IMR-90 (cell line): ENCODE data around the gene CARD19. TPM values are rescaled to one million over a fixed set of nuclear protein-coding genes. Genes with fewer than 3 reads are reported as not detected.

Experiments used
- ATAC-seq: fragments of 200-7000 bp; cut with Tn5 transposase; 2 replicates; pipeline ENCODE4 v1.9.1; 2020; ENCODE audit warnings: low read depth, mild to moderate bottlenecking, moderate library complexity
- BruUV-seq: library from RNA; stranded (reverse); fragments of 400-500 nt; replicated peaks from 2 replicates; lab custom pipeline; 2021; lab: Mats Ljungman, UMichigan
- CTCF ChIA-PET: fragments of 300-600 bp; formaldehyde crosslinking; extraction: SDS; loops from one replicate; lab custom pipeline; 2021; ENCODE audit warnings: antibody characterized with exemption; lab: Yijun Ruan, JAX
- POLR2A ChIA-PET: fragments of 300-600 bp; sonication (Branson Sonifier 250); formaldehyde crosslinking; loops from one replicate; lab custom pipeline; 2022; ENCODE audit warnings: antibody characterized with exemption; ENCODE audit not compliant: unreplicated experiment; lab: Charles Lee
- DNase-seq: peaks from one replicate; pipeline ENCODE4 v3.0.0; 2013
- H2AFZ ChIP-seq: replicated peaks from 2 replicates; pipeline ENCODE3; 2013; ENCODE audit warnings: low read length, mild to moderate bottlenecking; ENCODE audit not compliant: poor library complexity
- H2AK5ac ChIP-seq: 2 replicates; pipeline ENCODE4 v1.6.1; 2013; ENCODE audit warnings: low read depth, low read length, inconsistent platforms
- H2AK9ac ChIP-seq: replicated peaks from 2 replicates; pipeline ENCODE3; 2013; ENCODE audit warnings: mild to moderate bottlenecking, low read depth, low read length, moderate library complexity; ENCODE audit not compliant: poor library complexity
- H2BK120ac ChIP-seq: 2 replicates; pipeline ENCODE4 v1.6.1; 2013; ENCODE audit warnings: low read depth, low read length, inconsistent platforms
- H2BK15ac ChIP-seq: 3 replicates; pipeline ENCODE4 v1.6.1; 2013; ENCODE audit warnings: low read depth, low read length, inconsistent platforms
- H2BK20ac ChIP-seq: 2 replicates; pipeline ENCODE4 v1.6.1; 2013; ENCODE audit warnings: low read depth, mild to moderate bottlenecking, inconsistent platforms, low read length, moderate library complexity
- H2BK5ac ChIP-seq: 2 replicates; pipeline ENCODE4 v1.6.1; 2013; ENCODE audit warnings: mild to moderate bottlenecking, low read depth, low read length, inconsistent platforms; ENCODE audit not compliant: poor library complexity, severe bottlenecking
- H3K14ac ChIP-seq: replicated peaks from 2 replicates; pipeline ENCODE4 v1.6.1; 2013; ENCODE audit warnings: low read depth, low read length, inconsistent platforms
- H3K18ac ChIP-seq: 2 replicates; pipeline ENCODE4 v1.6.1; 2013; ENCODE audit warnings: low read depth, low read length, control low read depth
- H3K23ac ChIP-seq: 2 replicates; pipeline ENCODE4 v1.6.1; 2013; ENCODE audit warnings: low read depth, low read length, inconsistent platforms
- H3K27ac ChIP-seq: 2 replicates; pipeline ENCODE4 v1.5.1; 2013; ENCODE audit warnings: mild to moderate bottlenecking, control low read depth, low read length; ENCODE audit not compliant: insufficient read depth
- H3K27me3 ChIP-seq: 2 replicates; pipeline ENCODE4 v1.6.1; 2013; ENCODE audit warnings: low read length; ENCODE audit not compliant: control insufficient read depth, insufficient read depth
- H3K36me3 ChIP-seq: 2 replicates; pipeline ENCODE4 v1.6.1; 2013; ENCODE audit warnings: low read length, mixed read lengths; ENCODE audit not compliant: control insufficient read depth, insufficient read depth
- H3K4ac ChIP-seq: 2 replicates; pipeline ENCODE4 v1.6.1; 2013; ENCODE audit warnings: low read depth, low read length, inconsistent platforms
- H3K4me1 ChIP-seq: 2 replicates; pipeline ENCODE4 v1.6.1; 2013; ENCODE audit warnings: low read length, mixed read lengths; ENCODE audit not compliant: control insufficient read depth, insufficient read depth
- H3K4me2 ChIP-seq: 2 replicates; pipeline ENCODE4 v1.6.1; 2013; ENCODE audit warnings: low read depth, mild to moderate bottlenecking, control low read depth, low read length, moderate library complexity
- H3K4me3 ChIP-seq: 2 replicates; pipeline ENCODE4 v1.5.1; 2013; ENCODE audit warnings: low read depth, mild to moderate bottlenecking, control low read depth, low read length, moderate library complexity; ENCODE audit not compliant: insufficient read depth
- H3K56ac ChIP-seq: 2 replicates; pipeline ENCODE4 v1.6.1; 2013; ENCODE audit warnings: low read length, inconsistent platforms; ENCODE audit not compliant: insufficient read depth; ENCODE audit errors: extremely low read depth
- H3K79me1 ChIP-seq, 2 experiments: 2 replicates each; pipeline ENCODE4 v1.6.1; 2013; ENCODE audit warnings: low read length in 2 of 2, inconsistent platforms in 1 of 2, low read depth in 1 of 2
- H3K9ac ChIP-seq: 2 replicates; pipeline ENCODE4 v1.6.1; 2013; ENCODE audit warnings: low read depth, low read length, control low read depth
- H3K9me1 ChIP-seq: 2 replicates; pipeline ENCODE4 v1.6.1; 2013; ENCODE audit warnings: low read length, inconsistent platforms; ENCODE audit not compliant: insufficient read depth
- H3K9me3 ChIP-seq: 2 replicates; pipeline ENCODE4 v1.6.1; 2013; ENCODE audit warnings: low read length; ENCODE audit not compliant: control insufficient read depth, insufficient read depth
- H4K20me1 ChIP-seq: 2 replicates; pipeline ENCODE4 v1.6.1; 2013; ENCODE audit warnings: low read length, inconsistent platforms; ENCODE audit not compliant: insufficient read depth
- H4K5ac ChIP-seq: 2 replicates; pipeline ENCODE4 v1.6.1; 2013; ENCODE audit warnings: mild to moderate bottlenecking, low read depth, low read length, control low read depth
- H4K8ac ChIP-seq, 2 experiments: 2 replicates each; pipeline ENCODE4 v1.6.1; 2013; ENCODE audit warnings: low read depth in 2 of 2, low read length in 2 of 2, control low read depth in 1 of 2, inconsistent platforms in 1 of 2
- H4K91ac ChIP-seq: 2 replicates; pipeline ENCODE4 v1.6.1; 2013; ENCODE audit warnings: low read depth, low read length, inconsistent platforms; ENCODE audit not compliant: insufficient read depth
- CHD1 ChIP-seq: IDR thresholded peaks from 2 replicates; pipeline ENCODE4 v1.6.1; 2012; ENCODE audit warnings: low read depth, low read length, improper control_type of control experiment
- ELK1 ChIP-seq: fragments of 150-350 bp; IDR thresholded peaks from 2 replicates; pipeline ENCODE4 v1.6.1; 2016; ENCODE audit warnings: low read depth, mild to moderate bottlenecking, low read length, moderate library complexity, borderline replicate concordance
- FOS ChIP-seq: fragments of 150-350 bp; IDR thresholded peaks from 2 replicates; pipeline ENCODE4 v1.6.1; 2016; ENCODE audit warnings: low read depth, low read length
- MAFK ChIP-seq: IDR thresholded peaks from 2 replicates; pipeline ENCODE4 v1.6.1; 2012; ENCODE audit warnings: low read depth, low read length, improper control_type of control experiment
- MXI1 ChIP-seq: IDR thresholded peaks from 2 replicates; pipeline ENCODE4 v1.6.1; 2012; ENCODE audit warnings: low read depth, mild to moderate bottlenecking, low read length, moderate library complexity, borderline replicate concordance
- NFE2L2 ChIP-seq: fragments of 150-350 bp; IDR thresholded peaks from 2 replicates; pipeline ENCODE4 v1.6.1; 2016; ENCODE audit warnings: low read depth, mild to moderate bottlenecking, low read length
- RAD21 ChIP-seq: IDR thresholded peaks from 2 replicates; pipeline ENCODE4 v1.6.1; 2012; ENCODE audit warnings: low read length, improper control_type of control experiment
- RCOR1 ChIP-seq: IDR thresholded peaks from 2 replicates; pipeline ENCODE4 v1.6.1; 2012; ENCODE audit warnings: mild to moderate bottlenecking, low read length, improper control_type of control experiment; ENCODE audit not compliant: insufficient replicate concordance
- RFX5 ChIP-seq: IDR thresholded peaks from 2 replicates; pipeline ENCODE4 v1.8.0; 2012; ENCODE audit warnings: low read depth, mild to moderate bottlenecking, low read length, moderate library complexity
- SMC3 ChIP-seq: fragments of 150-350 bp; IDR thresholded peaks from 2 replicates; pipeline ENCODE4 v1.6.1; 2016; ENCODE audit warnings: low read depth, mild to moderate bottlenecking, antibody characterized with exemption, low read length, moderate library complexity
- USF2 ChIP-seq: fragments of 150-350 bp; IDR thresholded peaks from 2 replicates; pipeline ENCODE4 v1.6.1; 2017; ENCODE audit warnings: mild to moderate bottlenecking, antibody characterized with exemption, low read length, low read depth
- WGBS, 2 experiments: methylation state at CpG; one replicate each; pipeline versions ENCODE4 v1.1.5 to v1.1.7; 2013; ENCODE audit warnings: missing lambda C conversion rate in 2 of 2; ENCODE audit not compliant: insufficient read length in 1 of 2; ENCODE audit errors: extremely low coverage in 2 of 2; 5-methylcytosine and 5-hydroxymethylcytosine counted together
- dilution Hi-C: fragments of 300-500 bp; cut with HindIII; formaldehyde crosslinking; loops from one replicate; pipeline ENCODE4 v1.14.3; 2018; ENCODE audit warnings: low sequenced_read_pairs; ENCODE audit not compliant: unreplicated experiment
- in situ Hi-C: fragments of 300-500 bp; cut with MboI; formaldehyde crosslinking; loops from 3 replicates; pipeline ENCODE4 v1.14.3; 2019; ENCODE audit warnings: low sequenced_read_pairs, inconsistent platforms, mixed read lengths
- intact Hi-C: fragments of 100-400 bp; cut with micrococcal nuclease; formaldehyde crosslinking; loops from 2 replicates; pipeline ENCODE4 v1.10.0; 2022
- polyA plus RNA-seq, 3 experiments: library from polyadenylated mRNA; depleted of rRNA; stranded (reverse); fragments of >200 nt; gene quantifications; 2 replicates each; pipeline ENCODE4 v1.2.3, GENCODE V29; 2012; ENCODE audit warnings: low replicate concordance in 1 of 3
- total RNA-seq: library from RNA; depleted of rRNA; stranded (reverse); fragments of >200 nt; gene quantifications from 2 replicates; pipeline ENCODE4 v1.2.3, GENCODE V29; 2012

Gene CARD19
- total and polyA plus RNA-seq, 2 of the 4 experiments (the other 2 are of a cell fraction) = 17.4 to 111 TPM

DNA sequence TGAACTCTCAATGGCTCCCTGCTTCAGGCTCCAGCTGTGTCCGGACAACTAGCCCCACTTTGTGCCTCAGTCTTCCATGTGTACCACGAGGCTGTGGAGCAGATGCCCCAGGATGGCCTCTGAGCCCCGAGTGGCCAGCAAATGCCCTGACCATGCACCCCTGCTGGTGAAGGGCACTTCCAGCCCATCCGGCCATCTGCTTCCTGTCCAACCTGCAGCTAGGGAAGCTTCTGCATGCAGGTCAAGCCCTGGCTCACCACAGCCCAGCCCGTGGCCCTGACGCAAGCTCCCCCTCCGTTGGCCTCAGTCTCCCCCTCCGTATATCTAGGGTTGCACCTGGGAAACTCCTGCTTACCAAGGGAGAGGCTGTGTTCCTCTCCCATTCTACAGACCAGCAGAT lies 33.3 kb downstream of the CARD19 start:
- H3K18ac ChIP-seq = no peak overlapping the region
- no peak overlapping the region for H3K4me3 ChIP-seq
- dilution Hi-C loops (no loop called here), in situ Hi-C loops (no loop called here), intact Hi-C loops (no loop called here)
- peaks cover 29% of the 10 kb centered on the region for H4K20me1 ChIP-seq
- no peak overlapping the region for H3K9ac ChIP-seq
- DNase-seq (no peak), ATAC-seq (no peak)
- H3K4me1 ChIP-seq = peaks cover 39% of the 10 kb centered on the region
- H2BK120ac ChIP-seq = no peak overlapping the region
- no peaks in the 10 kb centered on the region for H3K9me3 ChIP-seq
- POLR2A ChIA-PET = no interaction called here
- no peak overlapping the region for H3K14ac ChIP-seq
- H2BK15ac ChIP-seq = no peak overlapping the region
- H4K5ac ChIP-seq = no peak overlapping the region
- H4K91ac ChIP-seq = no peak overlapping the region
- no peak overlapping the region for H3K27ac ChIP-seq
- H3K4me2 ChIP-seq = no peak overlapping the region
- H3K27me3 ChIP-seq = no peaks in the 10 kb centered on the region
- no peak overlapping the region for H2AFZ ChIP-seq
- CTCF ChIA-PET = interaction anchor here (0.7 kb wide), 1 partner anchor 9 kb away, joined by 3 read pairs; no protein-coding TSS in a partner anchor
- H2BK5ac ChIP-seq = no peak overlapping the region
- no peak overlapping the region for H3K56ac ChIP-seq
- H3K36me3 ChIP-seq = peaks cover 12% of the 10 kb centered on the region
- WGBS, 2 experiments = 100% methylated on average over 2 of the region's 8 CpGs; no CpG with 5 or more reads in 1 of the 2 experiments
- H3K79me1 ChIP-seq = peaks cover 24 to 82% of the 10 kb centered on the region in 2 experiments
- H3K9me1 ChIP-seq = peaks cover 19% of the 10 kb centered on the region; the same call in 1 of the 2 replicates
- H2BK20ac ChIP-seq = no peak overlapping the region
- H3K4ac ChIP-seq = no peak overlapping the region
- H3K23ac ChIP-seq = no peak overlapping the region
- H4K8ac ChIP-seq = no peak overlapping the region
- no TSS peak for BruUV-seq
- no peak for TF ChIP-seq MXI1
- no peak for TF ChIP-seq ELK1
- TF ChIP-seq MAFK = no peak
- TF ChIP-seq CHD1 = no peak
- no peak for TF ChIP-seq FOS
- no peak for TF ChIP-seq SMC3
- TF ChIP-seq RAD21 = no peak
- TF ChIP-seq USF2 = no peak
- TF ChIP-seq RFX5 = no peak
- no peak for TF ChIP-seq RCOR1
- no peak for TF ChIP-seq NFE2L2
- no peak overlapping the region for H2AK9ac ChIP-seq
- no peak overlapping the region for H2AK5ac ChIP-seq
